OCI-LY1 (cell line): ENCODE measurements around the gene IL36RN.

Experiments
- EZH2 ChIP-seq: fragments of 200-600 bp; sonication (generic), shearing (Covaris generic); IDR thresholded peaks from 2 replicates; pipeline ENCODE4 v1.8.0; 2017; ENCODE audit warnings: borderline replicate concordance, mixed run types, mild to moderate bottlenecking, antibody characterized with exemption, low read length, moderate library complexity, mixed read lengths
- TF ChIP-seq, protein P1 (sequence below): fragments of 200-600 bp; sonication (generic), shearing (Covaris generic); IDR thresholded peaks from 2 replicates; pipeline ENCODE4 v1.5.1; 2017; ENCODE audit warnings: mild to moderate bottlenecking, antibody characterized with exemption, low read length, moderate library complexity, mixed read lengths

DNA sequence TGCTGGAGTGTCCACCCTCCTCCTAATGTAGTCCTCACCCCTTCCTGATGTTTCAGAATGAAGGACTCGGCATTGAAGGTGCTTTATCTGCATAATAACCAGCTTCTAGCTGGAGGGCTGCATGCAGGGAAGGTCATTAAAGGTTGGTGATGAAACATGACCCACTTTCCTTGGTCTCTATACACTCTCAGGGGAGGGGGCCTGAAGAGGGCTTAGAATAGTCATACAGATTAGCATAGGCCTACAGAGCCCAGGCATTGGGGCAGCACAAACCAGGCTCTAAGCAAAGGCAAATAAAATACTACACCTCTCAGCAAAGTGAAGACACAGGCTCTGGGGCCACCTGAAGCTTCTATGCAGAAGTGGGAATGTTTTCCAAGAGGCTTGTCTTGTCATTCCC lies 1.8 kb downstream of the IL36RN start:
- TF ChIP-seq EZH2, result no peak
- TF ChIP-seq, protein P1, sequence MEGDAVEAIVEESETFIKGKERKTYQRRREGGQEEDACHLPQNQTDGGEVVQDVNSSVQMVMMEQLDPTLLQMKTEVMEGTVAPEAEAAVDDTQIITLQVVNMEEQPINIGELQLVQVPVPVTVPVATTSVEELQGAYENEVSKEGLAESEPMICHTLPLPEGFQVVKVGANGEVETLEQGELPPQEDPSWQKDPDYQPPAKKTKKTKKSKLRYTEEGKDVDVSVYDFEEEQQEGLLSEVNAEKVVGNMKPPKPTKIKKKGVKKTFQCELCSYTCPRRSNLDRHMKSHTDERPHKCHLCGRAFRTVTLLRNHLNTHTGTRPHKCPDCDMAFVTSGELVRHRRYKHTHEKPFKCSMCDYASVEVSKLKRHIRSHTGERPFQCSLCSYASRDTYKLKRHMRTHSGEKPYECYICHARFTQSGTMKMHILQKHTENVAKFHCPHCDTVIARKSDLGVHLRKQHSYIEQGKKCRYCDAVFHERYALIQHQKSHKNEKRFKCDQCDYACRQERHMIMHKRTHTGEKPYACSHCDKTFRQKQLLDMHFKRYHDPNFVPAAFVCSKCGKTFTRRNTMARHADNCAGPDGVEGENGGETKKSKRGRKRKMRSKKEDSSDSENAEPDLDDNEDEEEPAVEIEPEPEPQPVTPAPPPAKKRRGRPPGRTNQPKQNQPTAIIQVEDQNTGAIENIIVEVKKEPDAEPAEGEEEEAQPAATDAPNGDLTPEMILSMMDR, result no peak
